ENCODE results near the gene RD3L.
"Not testable (repeated sequence)": the region's sequence is repeated elsewhere in the genome, so short reads cannot be mapped to it uniquely, and the experiment has no call there.

The RD3L gene

DNA sequence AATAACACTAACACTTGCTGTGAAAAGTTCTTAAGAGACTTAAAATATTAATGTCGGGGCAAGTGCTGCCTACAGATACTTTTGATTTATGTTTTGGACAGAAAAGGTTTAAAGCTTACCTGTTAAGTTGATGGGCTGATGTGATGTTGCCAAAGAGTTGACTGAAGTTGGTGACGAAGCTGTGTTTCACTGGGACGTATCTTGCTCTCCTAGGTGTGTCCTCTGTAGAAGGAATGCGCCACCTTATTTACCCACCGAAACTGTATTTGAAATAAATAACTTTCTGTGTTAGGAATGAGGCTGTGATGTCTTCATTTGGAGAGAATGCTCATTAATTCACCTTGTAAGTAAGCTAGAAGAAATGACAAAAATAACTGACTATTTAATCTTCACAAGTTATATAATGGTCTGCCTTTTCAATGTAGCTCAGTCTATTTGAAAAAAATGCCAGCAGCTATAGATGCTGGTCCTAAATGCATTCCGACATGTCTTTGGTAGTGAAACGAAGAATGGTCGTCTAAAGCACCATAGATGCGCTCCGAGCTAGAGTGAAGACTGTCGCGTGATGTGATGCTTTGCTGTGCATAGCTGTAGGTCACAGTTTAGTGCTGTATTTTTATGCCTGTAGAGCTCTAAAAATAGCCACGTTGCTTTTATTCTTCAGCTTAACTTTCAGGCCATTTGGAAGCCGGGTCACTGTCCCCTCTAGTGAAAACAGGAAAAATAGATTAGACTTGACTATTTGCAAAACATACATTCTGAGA is at the start of gene RD3L:
Gene RD3L, minus strand, starts transcription at position 557 of the 764 bp plus-strand sequence. CDS start 834 bp downstream, outside the sequence.
- no peak for DNase-seq

DNA sequence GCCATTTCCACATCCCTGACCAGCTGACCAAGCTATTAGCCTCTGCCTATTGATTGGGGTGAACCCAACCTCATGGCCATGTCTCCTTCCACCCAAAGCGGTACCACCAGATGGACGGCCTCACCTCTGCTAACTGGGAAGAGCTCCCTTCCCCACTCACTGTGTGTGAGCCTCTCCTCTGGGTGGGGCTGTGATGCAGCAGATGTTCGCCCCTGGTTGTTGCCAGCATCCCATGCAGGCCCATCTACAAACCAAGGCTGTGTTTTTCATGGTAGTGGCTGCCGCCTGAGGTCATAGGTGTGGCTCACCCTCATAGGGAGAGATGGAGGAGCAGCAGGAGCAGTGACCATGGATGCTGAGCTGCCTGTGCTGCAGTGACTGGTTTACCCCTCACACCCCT is 47.6 kb upstream of the RD3L start:
- DNase-seq = no peak

DNA sequence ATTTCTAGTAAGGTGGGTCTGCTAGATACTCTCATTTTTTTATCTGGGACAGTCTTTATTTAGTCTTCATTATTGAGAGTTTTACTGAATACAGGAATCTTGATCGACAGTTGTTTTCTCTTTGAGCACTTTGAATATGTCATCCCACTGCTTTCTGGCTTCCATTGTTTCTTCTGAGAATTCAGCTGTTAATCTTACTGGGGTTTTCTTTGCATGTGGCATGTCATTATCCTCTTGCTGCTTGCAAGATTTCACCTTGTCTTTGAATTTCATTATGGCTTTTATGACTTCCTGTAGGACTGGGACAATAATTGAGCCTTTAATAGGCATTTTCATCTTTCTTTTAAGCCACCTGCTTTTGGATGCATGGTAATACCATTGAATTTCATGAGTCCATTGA is 46.7 kb upstream of the RD3L start:
- DNase-seq = no peak

GRCh38 chr14:103984196-103984595 is 41.9 kb upstream of the RD3L start:
- DNase-seq = no peak

- not testable (repeated sequence) for DNase-seq
Measured at GRCh38 chr14:103980623-103981238, 38.4 kb upstream of the RD3L start.

GRCh38 chr14:103974575-103974974 is 32.2 kb upstream of the RD3L start:
- no peak for DNase-seq

DNA sequence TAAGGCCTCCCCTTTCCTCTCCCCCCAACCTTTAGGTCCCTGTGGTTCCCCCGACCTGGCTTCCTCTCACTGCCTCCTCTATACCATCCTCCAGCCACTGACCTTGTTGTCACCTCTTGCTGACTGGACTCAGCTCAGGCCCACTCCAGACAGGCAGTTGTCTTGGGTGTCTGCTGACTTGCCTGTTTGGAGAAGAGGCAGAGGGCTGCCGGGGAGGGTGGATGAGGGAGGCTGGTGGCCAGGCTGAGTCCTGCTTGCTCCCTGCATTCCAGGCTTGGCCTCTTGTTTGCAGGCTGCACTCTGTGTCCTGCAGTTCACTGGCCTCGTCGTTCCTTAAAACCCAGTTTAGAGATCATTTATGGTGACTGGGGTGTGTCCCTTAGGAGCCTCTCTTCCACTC is 31.0 kb upstream of the RD3L start:
- DNase-seq = no peak

DNA sequence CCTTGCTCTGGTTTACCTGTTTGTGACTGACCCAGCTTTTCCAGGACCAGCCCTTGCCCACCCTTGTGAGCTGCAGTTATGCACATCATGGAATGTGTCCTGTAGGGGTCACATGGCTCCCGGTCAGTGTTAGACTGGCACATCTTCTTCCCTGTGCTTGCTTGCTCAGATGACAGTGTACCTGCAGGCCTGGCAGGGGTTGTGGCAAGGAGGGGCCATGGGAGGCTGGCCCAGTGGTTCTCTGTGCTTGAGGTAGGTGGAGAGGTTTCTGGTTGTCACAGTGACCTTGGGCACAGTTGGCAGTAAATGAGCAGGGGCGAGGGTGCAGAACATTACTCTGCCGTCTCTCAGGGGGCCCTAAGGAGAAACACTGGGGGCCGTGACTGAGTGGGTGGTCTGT is 27.6 kb upstream of the RD3L start:
- no peak for DNase-seq

DNA sequence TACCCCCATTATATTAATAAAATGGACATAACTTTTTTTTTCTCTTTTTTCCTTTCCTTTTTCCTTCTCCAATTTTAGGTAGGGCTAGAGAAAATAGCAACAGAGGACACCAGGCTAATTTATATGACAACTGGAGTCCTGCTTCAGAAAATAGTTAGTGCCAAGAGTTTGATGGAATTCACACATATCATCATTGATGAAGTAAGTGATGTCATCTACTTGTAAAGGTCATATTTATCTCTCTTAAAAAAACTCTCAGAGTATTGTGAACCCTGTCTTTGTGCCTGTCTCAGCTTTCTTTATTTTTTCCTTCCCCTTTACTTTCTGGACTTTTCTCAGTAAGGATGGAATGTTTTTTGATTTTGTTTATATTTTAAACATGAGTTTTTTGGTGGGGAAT is 24.3 kb upstream of the RD3L start:
- DNase-seq = no peak

- DNase-seq = no peak
Measured at GRCh38 chr14:103961928-103962578, 19.7 kb upstream of the RD3L start.

GRCh38 chr14:103960457-103961055 is 18.2 kb upstream of the RD3L start:
- no peak for DNase-seq

DNA sequence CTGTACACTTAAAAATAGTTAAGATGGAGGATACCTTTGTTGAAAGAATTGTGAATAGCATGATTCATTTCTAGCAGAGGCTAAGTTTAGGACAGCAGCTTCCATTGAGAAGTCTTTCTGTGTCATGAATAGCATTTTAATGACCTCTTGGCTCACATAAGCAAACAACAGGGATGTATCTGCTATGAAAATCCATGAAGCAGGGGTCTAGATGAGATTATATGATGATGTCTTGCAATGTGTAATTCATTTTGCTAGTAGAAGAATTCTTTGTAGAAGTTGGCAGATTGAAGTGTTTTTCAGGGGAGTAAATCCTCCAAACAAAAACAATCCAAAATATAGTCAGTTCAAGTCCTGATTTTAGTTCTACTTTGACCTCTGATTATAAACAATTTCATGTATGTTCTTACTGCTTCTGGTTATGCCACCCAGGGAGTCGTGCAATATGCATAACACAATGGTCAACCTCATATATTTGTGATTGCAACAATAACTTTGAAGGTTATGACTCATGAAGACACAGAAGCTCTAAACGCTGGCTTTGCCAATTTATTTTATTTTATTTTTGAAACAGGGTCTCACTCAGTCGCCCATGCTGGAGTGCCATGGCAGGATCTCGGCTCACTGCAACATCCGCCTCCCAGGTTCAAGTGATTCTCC is 6.9 kb upstream of the RD3L start:
- no peak for DNase-seq

DNA sequence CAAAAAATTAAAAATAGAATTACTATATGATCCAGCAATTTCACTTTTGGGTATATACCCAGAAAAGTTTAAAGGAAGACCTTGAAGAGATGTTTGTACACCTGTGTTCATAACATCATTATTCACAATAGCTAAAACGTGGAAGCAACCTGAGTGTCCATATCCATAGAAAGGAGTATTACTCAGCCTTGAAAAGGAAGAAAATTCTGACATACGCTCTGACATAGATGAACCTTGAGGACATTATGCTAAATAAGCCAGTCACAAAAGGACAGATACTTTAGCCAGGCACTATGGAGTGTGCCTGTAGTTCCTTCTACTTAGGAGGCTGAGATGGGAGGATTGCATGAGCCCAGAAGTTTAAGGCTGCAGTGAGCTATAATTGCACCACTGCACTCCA is 6.1 kb upstream of the RD3L start:
- no peak for DNase-seq

DNA sequence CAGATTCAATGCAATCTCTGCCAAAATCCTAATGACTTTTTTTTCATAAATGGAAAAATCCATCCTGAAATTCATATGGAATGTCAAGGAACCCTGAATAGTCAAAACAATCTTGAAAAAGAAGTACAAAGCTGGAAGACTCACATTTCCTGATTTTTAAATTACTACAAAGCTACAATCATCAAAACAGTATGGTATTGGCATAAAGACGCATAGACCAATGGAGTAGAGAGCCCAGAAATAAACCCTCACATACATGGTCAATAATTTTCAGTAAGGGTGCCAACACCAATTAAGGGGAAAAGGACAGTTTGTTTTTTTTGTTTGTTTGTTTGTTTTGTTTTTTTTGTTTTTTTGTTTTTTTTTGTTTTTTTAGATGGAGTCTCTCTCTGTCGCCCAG is 4.6 kb upstream of the RD3L start:
- DNase-seq = no peak

- no peak for DNase-seq
Measured at GRCh38 chr14:103943673-103944072, 1.3 kb upstream of the RD3L start.

DNA sequence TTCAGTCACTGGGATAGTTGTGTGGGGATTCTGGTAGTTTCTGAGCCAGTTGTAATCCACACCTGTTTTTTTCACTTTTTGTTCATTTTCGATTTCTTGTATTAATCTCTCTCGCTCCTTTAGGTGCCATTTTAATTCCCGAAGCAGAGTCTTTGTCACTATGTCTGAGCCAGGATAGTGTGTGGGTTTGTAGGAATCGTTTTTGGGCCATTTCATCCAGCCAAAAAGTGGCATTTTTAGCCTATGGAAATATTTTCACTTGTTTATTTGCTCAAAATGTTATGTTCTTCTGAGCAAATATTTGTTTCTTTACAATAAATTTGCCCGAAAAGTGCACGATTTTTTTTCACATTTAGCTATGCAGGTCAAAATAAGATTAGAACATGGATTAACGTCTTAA is 867 bp downstream of the RD3L start:
- DNase-seq = no peak

DNA sequence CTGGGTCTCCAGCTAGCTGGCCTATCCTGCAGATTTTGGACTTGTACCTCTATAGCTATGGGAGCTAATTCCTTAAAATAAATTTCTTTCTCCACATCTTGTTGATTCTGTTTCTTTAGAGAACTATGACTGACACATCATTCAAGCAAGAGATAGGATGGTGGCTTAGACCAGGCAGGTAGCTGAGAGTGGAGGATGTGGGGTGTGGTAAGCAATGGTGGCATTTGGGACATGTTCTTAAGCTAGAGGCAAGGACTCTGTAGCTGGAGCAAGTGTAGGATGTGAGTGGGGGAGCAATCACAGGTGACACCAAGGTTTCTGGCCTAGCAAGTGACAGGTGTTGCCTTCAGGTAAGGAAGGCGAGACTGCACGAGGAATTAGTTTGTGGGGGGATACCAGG is 7.2 kb downstream of the RD3L start:
- no peak for DNase-seq

- DNase-seq = no peak
Measured at GRCh38 chr14:103932791-103933490, 9.4 kb downstream of the RD3L start.

DNA sequence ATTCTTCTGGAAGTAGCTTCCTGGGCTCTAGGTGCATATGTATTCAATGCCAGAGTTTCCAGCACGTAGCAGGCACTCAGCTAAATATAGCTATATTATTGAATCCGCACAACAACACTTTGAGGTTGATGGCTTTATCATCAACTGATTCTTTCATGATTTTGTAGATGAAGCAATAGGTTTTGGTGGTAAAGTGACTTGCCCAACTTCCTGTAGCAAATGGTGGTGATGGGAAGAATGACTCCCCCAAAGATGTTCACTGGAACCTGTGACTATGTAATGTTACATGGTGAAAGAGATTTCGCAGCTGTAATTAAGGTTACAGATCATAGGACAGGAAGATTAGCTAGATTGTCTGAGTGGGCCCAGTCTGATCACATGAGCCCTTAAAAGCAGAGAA is 10.9 kb downstream of the RD3L start:
- DNase-seq = no peak

GRCh38 chr14:103930051-103930604 is 12.2 kb downstream of the RD3L start:
- no peak for DNase-seq

DNA sequence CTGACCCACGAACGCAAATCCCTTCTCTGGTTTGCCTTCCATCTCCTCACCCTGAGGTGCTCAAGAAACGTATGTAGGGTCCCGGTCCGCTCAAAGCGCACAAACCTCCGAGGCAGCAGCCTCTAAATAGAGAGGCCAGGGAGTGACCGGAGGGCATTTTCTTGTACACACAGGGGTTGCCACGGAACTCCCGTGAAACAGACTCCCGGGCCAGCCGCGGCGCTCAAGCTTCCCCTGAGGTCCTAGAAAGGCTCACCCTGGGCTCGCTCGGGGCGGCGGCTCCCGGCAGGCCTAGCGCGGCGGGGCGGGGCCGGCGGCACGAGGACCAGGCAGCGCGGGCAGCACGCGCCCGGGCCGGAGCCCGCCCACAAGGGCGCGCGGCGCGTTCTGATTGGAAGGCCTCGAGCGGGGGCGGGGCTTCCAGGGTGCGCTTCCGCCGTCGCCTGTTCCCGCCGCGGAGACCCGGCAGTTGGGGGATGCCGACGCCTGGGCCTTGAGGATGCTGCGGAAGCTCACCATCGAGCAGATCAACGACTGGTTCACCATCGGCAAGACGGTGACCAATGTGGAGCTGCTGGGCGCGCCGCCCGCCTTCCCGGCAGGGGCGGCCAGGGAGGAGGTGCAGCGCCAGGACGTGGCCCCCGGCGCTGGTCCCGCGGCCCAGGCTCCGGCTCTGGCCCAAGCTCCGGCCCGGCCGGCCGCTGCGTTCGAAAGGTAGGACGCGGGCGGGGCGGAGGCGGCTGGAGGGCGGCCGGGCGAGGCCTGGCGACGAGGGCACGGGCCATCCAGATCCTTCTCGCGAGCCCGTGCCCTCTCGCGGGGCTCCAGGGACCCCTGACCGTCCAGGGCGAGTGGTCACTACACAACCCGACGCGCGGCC is 14.1 kb downstream of the RD3L start, which contains the start of gene TDRD9:
Gene TDRD9, plus strand, starts transcription at position 446 of the 880 bp plus-strand sequence. Its CDS starts 54 bp downstream, at position 500.
- no peak for DNase-seq

All from activated gamma-delta T cell treated with Interleukin-2 at 50 U/mL for 16 hours (primary cell).